Ishikawa (cell line): Measurements from ENCODE around the gene AVPR1B.

Source experiments
- CEBPB ChIP-seq: IDR thresholded peaks from 2 replicates; pipeline ENCODE4 v1.6.1; 2012
- CREB1 ChIP-seq: IDR thresholded peaks from 2 replicates; pipeline ENCODE4 v1.6.1; 2012; ENCODE audit warnings: low read depth
- EGR1 ChIP-seq: IDR thresholded peaks from 2 replicates; pipeline ENCODE4 v1.6.1; 2012
- EP300 ChIP-seq: IDR thresholded peaks from 2 replicates; pipeline ENCODE4 v1.6.1; 2012; ENCODE audit warnings: borderline replicate concordance
- FOXM1 ChIP-seq: IDR thresholded peaks from 2 replicates; pipeline ENCODE4 v1.6.1; 2012; ENCODE audit warnings: low read depth, borderline replicate concordance
- MAX ChIP-seq: IDR thresholded peaks from 2 replicates; pipeline ENCODE4 v1.6.1; 2012
- NFIC ChIP-seq: IDR thresholded peaks from 2 replicates; pipeline ENCODE4 v1.6.1; 2012
- RAD21 ChIP-seq: IDR thresholded peaks from 2 replicates; pipeline ENCODE4 v1.6.1; 2012; ENCODE audit warnings: low read depth
- REST ChIP-seq: IDR thresholded peaks from 2 replicates; pipeline ENCODE4 v1.6.1; 2012; ENCODE audit warnings: low read depth, mild to moderate bottlenecking
- TAF1 ChIP-seq: IDR thresholded peaks from 2 replicates; pipeline ENCODE4 v1.6.1; 2012; ENCODE audit warnings: low read depth, mild to moderate bottlenecking
- YY1 ChIP-seq: IDR thresholded peaks from 2 replicates; pipeline ENCODE4 v1.6.1; 2012; ENCODE audit warnings: low read depth
- ZBTB7A ChIP-seq: IDR thresholded peaks from 2 replicates; pipeline ENCODE4 v1.6.1; 2012; ENCODE audit warnings: low read depth
- TF ChIP-seq, protein P1 (sequence below): IDR thresholded peaks from 2 replicates; pipeline ENCODE4 v1.6.1; 2012

- no peak for TF ChIP-seq CEBPB
- TF ChIP-seq YY1, result no peak
- no peak for TF ChIP-seq MAX
- TF ChIP-seq REST, result no peak
- TF ChIP-seq RAD21, result no peak
- no peak for TF ChIP-seq EGR1
- no peak for TF ChIP-seq EP300
- TF ChIP-seq, protein P1, sequence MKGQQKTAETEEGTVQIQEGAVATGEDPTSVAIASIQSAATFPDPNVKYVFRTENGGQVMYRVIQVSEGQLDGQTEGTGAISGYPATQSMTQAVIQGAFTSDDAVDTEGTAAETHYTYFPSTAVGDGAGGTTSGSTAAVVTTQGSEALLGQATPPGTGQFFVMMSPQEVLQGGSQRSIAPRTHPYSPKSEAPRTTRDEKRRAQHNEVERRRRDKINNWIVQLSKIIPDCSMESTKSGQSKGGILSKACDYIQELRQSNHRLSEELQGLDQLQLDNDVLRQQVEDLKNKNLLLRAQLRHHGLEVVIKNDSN, result no peak
- no peak for TF ChIP-seq NFIC
- no peak for TF ChIP-seq TAF1
- no peak for TF ChIP-seq FOXM1
- TF ChIP-seq CREB1, result no peak
- no peak for TF ChIP-seq ZBTB7A
Observed at GRCh38 chr1:206082831-206083695, 34.1 kb downstream of the AVPR1B start.
